Thymus (tissue), 11 donors: ENCODE measurements around the gene JAK1. TPM values are rescaled to one million over a fixed set of nuclear protein-coding genes. Genes with fewer than 3 reads are reported as not detected.

Experiments
- DNase-seq, 9 donors: peaks; one replicate each; pipeline ENCODE4 v3.0.0-alpha.2; 2013; ENCODE audit warnings: low spot score in 9 of 9, low read depth in 6 of 9, missing footprints in 1 of 9
- H3K27ac ChIP-seq, 2 donors: one replicate each; pipeline ENCODE4 v1.5.1; 2013; ENCODE audit warnings: control low read depth in 1 of 2, low read depth in 1 of 2, low read length in 1 of 2, mild to moderate bottlenecking in 1 of 2, moderate library complexity in 1 of 2
- H3K27me3 ChIP-seq, 2 donors: one replicate each; pipeline ENCODE4 v1.5.1; 2013; ENCODE audit warnings: low read length in 1 of 2; ENCODE audit not compliant: control insufficient read depth in 2 of 2, insufficient read depth in 1 of 2
- H3K36me3 ChIP-seq, 2 donors: one replicate each; pipeline ENCODE4 v1.5.1; 2013; ENCODE audit warnings: low read length in 1 of 2, mild to moderate bottlenecking in 1 of 2, moderate library complexity in 1 of 2; ENCODE audit not compliant: control insufficient read depth in 2 of 2, insufficient read depth in 2 of 2
- H3K4me1 ChIP-seq, 2 donors: one replicate each; pipeline ENCODE4 v1.5.1; 2013; ENCODE audit warnings: low read length in 2 of 2; ENCODE audit not compliant: control insufficient read depth in 2 of 2, insufficient read depth in 2 of 2
- H3K4me3 ChIP-seq, 2 donors: one replicate each; pipeline ENCODE4 v1.5.1; 2013; ENCODE audit warnings: low read length in 2 of 2, control low read depth in 1 of 2, mild to moderate bottlenecking in 1 of 2
- H3K9me3 ChIP-seq, 2 donors: one replicate each; pipeline ENCODE4 v1.5.1; 2013; ENCODE audit warnings: low read length in 1 of 2, mild to moderate bottlenecking in 1 of 2; ENCODE audit not compliant: control insufficient read depth in 2 of 2, insufficient read depth in 1 of 2
- WGBS: extraction: QIAGEN DNeasy Blood & Tissue Kit; methylation state at CpG from one replicate; pipeline ENCODE4 v1.1.7; 2013; 5-methylcytosine and 5-hydroxymethylcytosine counted together
- polyA plus RNA-seq: library from polyadenylated mRNA; stranded (reverse); fragments of 200-250 nt; gene quantifications from one replicate; pipeline ENCODE4 v1.2.3, GENCODE V29; 2013
- total RNA-seq: library from RNA; stranded (reverse); fragments of 120-200 nt; gene quantifications from one replicate; pipeline ENCODE4 v1.2.4, GENCODE V29; 2013
- donor health status: healthy.

JAK1 gene
- total and polyA plus RNA-seq, 2 donors = 97.4 to 101 TPM

GRCh38 chr1:64984106-64984505 is 17.8 kb upstream of the JAK1 start:
- DNase-seq = no peak
- Histone ChIP-seq H3K4me1 (no peaks in the 10 kb centered on the region), H3K36me3 (no peaks in the 10 kb centered on the region), H3K27me3 (no peaks in the 10 kb centered on the region), H3K27ac (no peak overlapping the region), H3K4me3 (no peak overlapping the region), H3K9me3 (no peaks in the 10 kb centered on the region)
- 70% methylated on average over 3 of the region's 3 CpGs for WGBS

- Histone ChIP-seq H3K4me1 (no peaks in the 10 kb centered on the region), H3K36me3 (no peaks in the 10 kb centered on the region), H3K4me3 (no peak overlapping the region), H3K27me3 (no peaks in the 10 kb centered on the region), H3K27ac (no peak overlapping the region), H3K9me3 (no peaks in the 10 kb centered on the region)
- WGBS = 97% methylated on average over 5 of the region's 5 CpGs
- DNase-seq = no peak
Observed at GRCh38 chr1:64983110-64983509, 16.8 kb upstream of the JAK1 start.

- WGBS = 76% methylated on average over 7 of the region's 7 CpGs
- H3K27me3 ChIP-seq = no peaks in the 10 kb centered on the region
- H3K4me3 ChIP-seq = no peak overlapping the region
- H3K36me3 ChIP-seq = no peaks in the 10 kb centered on the region
- H3K9me3 ChIP-seq = no peaks in the 10 kb centered on the region
- H3K4me1 ChIP-seq = no peaks in the 10 kb centered on the region
- no peak for DNase-seq
- no peak overlapping the region for H3K27ac ChIP-seq
Observed at GRCh38 chr1:64981601-64982533, 15.5 kb upstream of the JAK1 start.

GRCh38 chr1:64980745-64981600 is 14.6 kb upstream of the JAK1 start:
- no peak for DNase-seq
- no peaks in the 10 kb centered on the region for H3K36me3 ChIP-seq
- no peaks in the 10 kb centered on the region for H3K4me1 ChIP-seq
- no peaks in the 10 kb centered on the region for H3K9me3 ChIP-seq
- H3K4me3 ChIP-seq = no peak overlapping the region
- no peak overlapping the region for H3K27ac ChIP-seq
- no peaks in the 10 kb centered on the region for H3K27me3 ChIP-seq
- WGBS = 90% methylated on average over 8 of the region's 8 CpGs

GRCh38 chr1:64979358-64979757 is 13.0 kb upstream of the JAK1 start:
- Histone ChIP-seq H3K9me3 (no peaks in the 10 kb centered on the region), H3K27ac (no peak overlapping the region), H3K4me1 (no peaks in the 10 kb centered on the region), H3K4me3 (no peak overlapping the region), H3K27me3 (no peaks in the 10 kb centered on the region), H3K36me3 (no peaks in the 10 kb centered on the region)
- DNase-seq = no peak

- no peaks in the 10 kb centered on the region for H3K27me3 ChIP-seq
- H3K36me3 ChIP-seq = no peaks in the 10 kb centered on the region
- 98% methylated on average over 3 of the region's 3 CpGs for WGBS
- DNase-seq = no peak
- no peak overlapping the region for H3K4me3 ChIP-seq
- no peaks in the 10 kb centered on the region for H3K4me1 ChIP-seq
- no peaks in the 10 kb centered on the region for H3K9me3 ChIP-seq
- no peak overlapping the region for H3K27ac ChIP-seq
Observed at GRCh38 chr1:64976361-64976760, 10.0 kb upstream of the JAK1 start.

- H3K27ac ChIP-seq = no peak overlapping the region
- no peaks in the 10 kb centered on the region for H3K9me3 ChIP-seq
- no peaks in the 10 kb centered on the region for H3K27me3 ChIP-seq
- WGBS = 93% methylated on average over 5 of the region's 5 CpGs
- H3K36me3 ChIP-seq = no peaks in the 10 kb centered on the region
- no peaks in the 10 kb centered on the region for H3K4me1 ChIP-seq
- no peak for DNase-seq
- H3K4me3 ChIP-seq = no peak overlapping the region
Observed at GRCh38 chr1:64975740-64976139, 9.4 kb upstream of the JAK1 start.

GRCh38 chr1:64975127-64975526 is 8.8 kb upstream of the JAK1 start:
- 59% methylated on average over 1 of the region's 1 CpG for WGBS
- DNase-seq = no peak
- no peaks in the 10 kb centered on the region for H3K4me1 ChIP-seq

GRCh38 chr1:64974288-64974825 is 8.0 kb upstream of the JAK1 start:
- no peaks in the 10 kb centered on the region for H3K4me1 ChIP-seq
- WGBS = 99% methylated on average over 2 of the region's 2 CpGs
- H3K9me3 ChIP-seq = no peaks in the 10 kb centered on the region
- H3K27ac ChIP-seq = no peak overlapping the region
- DNase-seq = no peak
- no peak overlapping the region for H3K4me3 ChIP-seq
- H3K36me3 ChIP-seq = no peaks in the 10 kb centered on the region
- H3K27me3 ChIP-seq = no peaks in the 10 kb centered on the region

More at GRCh38 chr1:64975127-64975526, 8.8 kb upstream of the JAK1 start:
- Histone ChIP-seq H3K9me3 (no peaks in the 10 kb centered on the region), H3K27ac (no peak overlapping the region), H3K4me3 (no peak overlapping the region), H3K27me3 (no peaks in the 10 kb centered on the region), H3K36me3 (no peaks in the 10 kb centered on the region)
